OCI-LY1 (cell line): ENCODE data around the gene ACO2.

ENCODE experiments used
- CTCF ChIP-seq: fragments of 200-600 bp; sonication (generic), shearing (Covaris generic); IDR thresholded peaks from 2 replicates; pipeline ENCODE4 v1.5.1; 2017; ENCODE audit warnings: mild to moderate bottlenecking, antibody characterized with exemption, low read length, moderate library complexity, mixed read lengths
- EZH2 ChIP-seq: fragments of 200-600 bp; sonication (generic), shearing (Covaris generic); IDR thresholded peaks from 2 replicates; pipeline ENCODE4 v1.8.0; 2017; ENCODE audit warnings: borderline replicate concordance, mixed run types, mild to moderate bottlenecking, antibody characterized with exemption, low read length, moderate library complexity, mixed read lengths

- TF ChIP-seq CTCF (no peak), EZH2 (no peak)
These were observed 23.5 kb upstream of the ACO2 start for GRCh38 chr22:41445129-41446056.
